ENCODE results near the gene BAAT. TPM values are rescaled to one million over a fixed set of nuclear protein-coding genes. Genes with fewer than 3 reads are reported as not detected.

BAAT gene
- total and polyA plus RNA-seq, 2 of the 13 experiments (the other 11 are each of a cell fraction or from before 2014, with no cell fraction given), result 0.71 to 7.9 TPM

DNA sequence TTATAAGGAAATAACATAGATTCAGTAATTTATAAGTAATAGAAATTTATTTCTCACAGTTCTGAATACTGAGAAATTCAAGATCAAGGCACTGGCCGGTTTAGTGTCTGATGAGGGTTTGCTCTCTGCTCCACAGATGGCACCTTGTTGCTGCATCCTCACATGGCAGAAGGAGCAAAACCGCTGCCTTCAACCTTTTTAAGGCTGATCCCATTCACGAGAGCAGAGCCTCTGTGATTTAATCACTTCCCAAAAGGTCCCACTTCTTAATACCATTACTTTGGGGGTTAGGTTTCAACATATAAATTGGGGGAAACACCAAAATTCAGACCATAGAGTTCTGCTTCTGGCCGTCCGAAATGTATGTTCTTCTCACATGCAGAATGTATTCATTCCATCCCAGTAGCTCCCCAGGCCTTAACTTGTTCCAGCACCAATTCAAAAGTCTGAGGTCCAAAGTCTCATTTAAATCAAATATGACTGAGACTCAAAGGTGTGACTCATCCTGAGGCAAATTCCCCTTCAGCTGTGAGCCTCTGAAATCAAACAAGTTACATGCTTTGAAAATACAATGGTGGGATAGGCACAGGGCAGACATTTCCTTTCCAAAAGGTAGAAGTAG, 30.6 kb downstream of the BAAT start (continued):
- TF ChIP-seq, protein P1, sequence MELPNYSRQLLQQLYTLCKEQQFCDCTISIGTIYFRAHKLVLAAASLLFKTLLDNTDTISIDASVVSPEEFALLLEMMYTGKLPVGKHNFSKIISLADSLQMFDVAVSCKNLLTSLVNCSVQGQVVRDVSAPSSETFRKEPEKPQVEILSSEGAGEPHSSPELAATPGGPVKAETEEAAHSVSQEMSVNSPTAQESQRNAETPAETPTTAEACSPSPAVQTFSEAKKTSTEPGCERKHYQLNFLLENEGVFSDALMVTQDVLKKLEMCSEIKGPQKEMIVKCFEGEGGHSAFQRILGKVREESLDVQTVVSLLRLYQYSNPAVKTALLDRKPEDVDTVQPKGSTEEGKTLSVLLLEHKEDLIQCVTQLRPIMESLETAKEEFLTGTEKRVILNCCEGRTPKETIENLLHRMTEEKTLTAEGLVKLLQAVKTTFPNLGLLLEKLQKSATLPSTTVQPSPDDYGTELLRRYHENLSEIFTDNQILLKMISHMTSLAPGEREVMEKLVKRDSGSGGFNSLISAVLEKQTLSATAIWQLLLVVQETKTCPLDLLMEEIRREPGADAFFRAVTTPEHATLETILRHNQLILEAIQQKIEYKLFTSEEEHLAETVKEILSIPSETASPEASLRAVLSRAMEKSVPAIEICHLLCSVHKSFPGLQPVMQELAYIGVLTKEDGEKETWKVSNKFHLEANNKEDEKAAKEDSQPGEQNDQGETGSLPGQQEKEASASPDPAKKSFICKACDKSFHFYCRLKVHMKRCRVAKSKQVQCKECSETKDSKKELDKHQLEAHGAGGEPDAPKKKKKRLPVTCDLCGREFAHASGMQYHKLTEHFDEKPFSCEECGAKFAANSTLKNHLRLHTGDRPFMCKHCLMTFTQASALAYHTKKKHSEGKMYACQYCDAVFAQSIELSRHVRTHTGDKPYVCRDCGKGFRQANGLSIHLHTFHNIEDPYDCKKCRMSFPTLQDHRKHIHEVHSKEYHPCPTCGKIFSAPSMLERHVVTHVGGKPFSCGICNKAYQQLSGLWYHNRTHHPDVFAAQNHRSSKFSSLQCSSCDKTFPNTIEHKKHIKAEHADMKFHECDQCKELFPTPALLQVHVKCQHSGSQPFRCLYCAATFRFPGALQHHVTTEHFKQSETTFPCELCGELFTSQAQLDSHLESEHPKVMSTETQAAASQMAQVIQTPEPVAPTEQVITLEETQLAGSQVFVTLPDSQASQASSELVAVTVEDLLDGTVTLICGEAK (IDR thresholded peaks at IDR 0.05), result no peak
- TF ChIP-seq, protein P1 (CRISPR knock-in tag; IDR thresholded peaks at IDR 0.05), result no peak; the same call in 1 of the 2 replicates
- TF ChIP-seq SKI (IDR thresholded peaks at IDR 0.05; ENCODE audit: partially characterized antibody), result peak; percentile 60
- TF ChIP-seq ERF (CRISPR knock-in tag; IDR thresholded peaks at IDR 0.05), result peak; percentile 15; the same call in 1 of the 2 replicates
- TF ChIP-seq KMT2A (CRISPR knock-in tag; IDR thresholded peaks at IDR 0.05), result no peak
- no peak for TF ChIP-seq ZNF747 (CRISPR knock-in tag; IDR thresholded peaks at IDR 0.05; ENCODE audit: borderline replicate concordance)
- TF ChIP-seq, protein P2, sequence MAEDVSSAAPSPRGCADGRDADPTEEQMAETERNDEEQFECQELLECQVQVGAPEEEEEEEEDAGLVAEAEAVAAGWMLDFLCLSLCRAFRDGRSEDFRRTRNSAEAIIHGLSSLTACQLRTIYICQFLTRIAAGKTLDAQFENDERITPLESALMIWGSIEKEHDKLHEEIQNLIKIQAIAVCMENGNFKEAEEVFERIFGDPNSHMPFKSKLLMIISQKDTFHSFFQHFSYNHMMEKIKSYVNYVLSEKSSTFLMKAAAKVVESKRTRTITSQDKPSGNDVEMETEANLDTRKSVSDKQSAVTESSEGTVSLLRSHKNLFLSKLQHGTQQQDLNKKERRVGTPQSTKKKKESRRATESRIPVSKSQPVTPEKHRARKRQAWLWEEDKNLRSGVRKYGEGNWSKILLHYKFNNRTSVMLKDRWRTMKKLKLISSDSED (CRISPR knock-in tag; IDR thresholded peaks at IDR 0.05), result no peak
- 0 out of 2 replicates have a peak, but pooled peaks have one; percentile 10 for TF ChIP-seq ZNF713 (CRISPR knock-in tag; IDR thresholded peaks at IDR 0.05)
- TF ChIP-seq, protein P3, sequence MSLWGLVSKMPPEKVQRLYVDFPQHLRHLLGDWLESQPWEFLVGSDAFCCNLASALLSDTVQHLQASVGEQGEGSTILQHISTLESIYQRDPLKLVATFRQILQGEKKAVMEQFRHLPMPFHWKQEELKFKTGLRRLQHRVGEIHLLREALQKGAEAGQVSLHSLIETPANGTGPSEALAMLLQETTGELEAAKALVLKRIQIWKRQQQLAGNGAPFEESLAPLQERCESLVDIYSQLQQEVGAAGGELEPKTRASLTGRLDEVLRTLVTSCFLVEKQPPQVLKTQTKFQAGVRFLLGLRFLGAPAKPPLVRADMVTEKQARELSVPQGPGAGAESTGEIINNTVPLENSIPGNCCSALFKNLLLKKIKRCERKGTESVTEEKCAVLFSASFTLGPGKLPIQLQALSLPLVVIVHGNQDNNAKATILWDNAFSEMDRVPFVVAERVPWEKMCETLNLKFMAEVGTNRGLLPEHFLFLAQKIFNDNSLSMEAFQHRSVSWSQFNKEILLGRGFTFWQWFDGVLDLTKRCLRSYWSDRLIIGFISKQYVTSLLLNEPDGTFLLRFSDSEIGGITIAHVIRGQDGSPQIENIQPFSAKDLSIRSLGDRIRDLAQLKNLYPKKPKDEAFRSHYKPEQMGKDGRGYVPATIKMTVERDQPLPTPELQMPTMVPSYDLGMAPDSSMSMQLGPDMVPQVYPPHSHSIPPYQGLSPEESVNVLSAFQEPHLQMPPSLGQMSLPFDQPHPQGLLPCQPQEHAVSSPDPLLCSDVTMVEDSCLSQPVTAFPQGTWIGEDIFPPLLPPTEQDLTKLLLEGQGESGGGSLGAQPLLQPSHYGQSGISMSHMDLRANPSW (CRISPR knock-in tag; IDR thresholded peaks at IDR 0.05; ENCODE audit: borderline replicate concordance), result 0 out of 2 replicates have a peak, but pooled peaks have one; percentile 65
- TF ChIP-seq, protein P4, sequence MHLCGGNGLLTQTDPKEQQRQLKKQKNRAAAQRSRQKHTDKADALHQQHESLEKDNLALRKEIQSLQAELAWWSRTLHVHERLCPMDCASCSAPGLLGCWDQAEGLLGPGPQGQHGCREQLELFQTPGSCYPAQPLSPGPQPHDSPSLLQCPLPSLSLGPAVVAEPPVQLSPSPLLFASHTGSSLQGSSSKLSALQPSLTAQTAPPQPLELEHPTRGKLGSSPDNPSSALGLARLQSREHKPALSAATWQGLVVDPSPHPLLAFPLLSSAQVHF (CRISPR knock-in tag; IDR thresholded peaks at IDR 0.05), result no peak
- peak; percentile 84; the same call in 1 of the 2 replicates for TF ChIP-seq ELF4 (CRISPR knock-in tag; IDR thresholded peaks at IDR 0.05; ENCODE audit: borderline replicate concordance)
- no peak; the same call in 1 of the 2 replicates for TF ChIP-seq ZNF749 (CRISPR knock-in tag; IDR thresholded peaks at IDR 0.05; ENCODE audit: borderline replicate concordance)
- TF ChIP-seq SOX5 (CRISPR knock-in tag; IDR thresholded peaks at IDR 0.05; ENCODE audit: borderline replicate concordance), result peak; percentile 94
- no peak for TF ChIP-seq REXO4 (CRISPR knock-in tag; IDR thresholded peaks at IDR 0.05; ENCODE audit: borderline replicate concordance)
- peak; percentile 66; the same call in 1 of the 2 replicates for TF ChIP-seq FIP1L1 (IDR thresholded peaks at IDR 0.05; ENCODE audit: borderline replicate concordance, insufficient read depth, low read depth, low read length)

All from HepG2 (cell line).